ENCODE data around the gene C19orf67.

C19orf67 gene

DNA sequence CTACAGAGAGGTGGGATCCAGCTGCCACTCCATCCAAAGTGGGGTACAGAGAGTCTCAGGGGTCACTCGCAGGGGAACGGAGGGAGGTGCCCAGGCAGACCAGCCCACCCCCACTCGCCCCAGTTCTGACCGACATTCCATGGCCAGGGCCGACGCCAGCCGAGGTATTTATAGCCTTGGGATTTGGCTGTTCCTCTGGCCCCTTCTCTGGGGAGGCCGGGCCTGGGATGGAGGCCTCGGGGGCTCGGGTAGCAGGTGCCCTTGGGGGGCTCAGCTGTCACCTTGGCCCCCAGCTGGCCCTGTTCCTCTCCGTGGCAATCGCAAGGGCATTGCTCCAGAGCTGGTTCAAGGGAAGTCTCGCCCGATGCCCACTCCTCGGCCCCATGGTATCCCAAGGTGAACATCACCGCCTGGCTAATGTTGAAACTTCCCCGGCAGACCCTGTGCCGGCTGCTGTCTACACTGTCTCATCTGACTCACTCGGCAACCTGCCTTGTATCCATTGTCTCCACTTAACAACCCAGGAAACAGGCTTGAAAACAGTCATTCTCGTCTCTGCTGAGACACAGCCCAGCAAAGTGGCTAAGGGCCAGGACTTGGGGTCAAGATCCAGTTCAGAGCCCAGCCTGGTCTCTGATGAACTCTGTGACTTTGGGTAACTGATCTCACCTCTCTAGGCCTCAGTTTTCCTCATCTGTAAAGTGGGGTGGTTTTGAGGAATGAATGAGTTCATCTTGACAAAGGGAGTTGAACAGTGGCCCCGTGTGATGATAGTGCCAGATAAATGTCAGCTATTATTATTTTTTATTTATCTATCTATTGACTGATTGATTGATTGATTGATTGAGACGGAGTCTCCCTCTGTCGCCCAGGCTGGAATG is 22.2 kb upstream of the C19orf67 start:
- DNase-seq (ENCODE audit: low read depth, low spot score) = no peak

DNA sequence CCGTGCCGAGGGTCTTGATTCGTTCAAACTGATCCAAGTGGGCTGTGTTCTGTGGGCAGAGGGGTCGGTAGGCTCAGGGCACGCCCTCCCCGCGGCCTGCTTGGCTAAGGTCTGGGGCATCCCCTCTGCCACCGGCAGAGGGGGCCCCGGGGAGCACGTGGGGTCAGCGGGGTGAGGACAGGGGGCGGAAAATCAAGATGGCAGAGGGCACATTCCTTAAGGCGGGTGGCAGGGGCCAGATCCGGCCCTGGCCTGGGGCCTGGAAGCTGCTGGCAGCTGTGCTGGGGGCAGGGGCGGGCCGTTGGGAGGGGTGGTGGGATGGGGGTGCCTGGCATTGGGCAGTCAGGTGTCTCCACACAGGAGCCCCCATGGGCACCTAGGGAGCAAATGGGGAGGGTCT is 21.3 kb upstream of the C19orf67 start:
- no peak for DNase-seq (ENCODE audit: low read depth, low spot score)

DNA sequence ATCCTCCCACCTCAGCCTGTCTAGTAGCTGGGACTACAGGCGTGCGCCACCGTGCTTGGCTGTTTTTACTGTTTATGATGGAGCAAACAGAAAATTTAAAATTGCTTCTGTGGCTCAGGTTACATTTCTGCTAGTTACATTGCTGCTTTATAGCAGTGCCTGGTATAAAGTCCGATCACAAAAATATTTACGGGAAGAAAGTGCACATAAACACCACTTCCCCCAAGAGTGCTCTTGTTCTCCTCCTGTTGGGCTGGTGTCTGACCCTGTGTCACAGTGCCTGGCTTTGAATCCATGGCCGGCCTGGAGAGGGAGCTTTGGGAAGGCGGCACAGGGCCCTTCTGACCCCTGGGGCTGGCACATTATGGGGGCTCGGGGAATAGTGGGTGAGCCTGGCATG is 20.1 kb upstream of the C19orf67 start:
- no peak for DNase-seq (ENCODE audit: low read depth, low spot score)

- no peak for DNase-seq (ENCODE audit: low read depth, low spot score)
Observed at GRCh38 chr19:14103310-14103709, 17.7 kb upstream of the C19orf67 start.

- no peak for DNase-seq (ENCODE audit: low read depth, low spot score)
Observed at GRCh38 chr19:14102756-14103155, 17.2 kb upstream of the C19orf67 start.

DNA sequence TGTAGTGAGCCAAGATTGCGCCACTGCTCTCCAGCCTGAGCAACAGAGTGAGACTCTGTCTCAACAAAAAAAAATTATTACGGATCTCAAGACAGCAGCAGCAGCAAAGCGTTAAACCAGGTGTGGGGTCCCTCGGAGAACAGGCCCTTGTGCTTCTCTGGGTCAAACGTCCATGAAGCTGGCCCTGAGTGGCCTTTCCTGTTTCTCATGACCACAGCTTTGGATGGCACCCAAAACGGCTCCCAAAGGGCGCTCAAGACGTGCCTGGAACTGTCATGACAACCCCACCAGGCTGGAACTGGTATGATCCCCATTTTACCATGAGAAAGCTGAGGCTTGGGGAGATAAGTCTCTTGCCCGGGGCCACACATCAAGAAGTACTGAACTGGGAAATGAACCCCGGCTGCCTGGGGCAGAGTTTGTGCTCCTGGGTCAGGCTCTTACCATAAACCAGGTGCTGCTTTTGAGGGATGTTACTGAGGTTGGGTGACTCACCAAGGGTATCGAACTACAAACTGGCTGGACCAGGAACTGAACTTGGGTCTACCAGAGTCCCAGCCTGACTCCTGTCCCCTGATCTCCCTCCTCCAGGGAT is 16.6 kb upstream of the C19orf67 start:
- DNase-seq (ENCODE audit: low read depth, low spot score) = no peak

DNA sequence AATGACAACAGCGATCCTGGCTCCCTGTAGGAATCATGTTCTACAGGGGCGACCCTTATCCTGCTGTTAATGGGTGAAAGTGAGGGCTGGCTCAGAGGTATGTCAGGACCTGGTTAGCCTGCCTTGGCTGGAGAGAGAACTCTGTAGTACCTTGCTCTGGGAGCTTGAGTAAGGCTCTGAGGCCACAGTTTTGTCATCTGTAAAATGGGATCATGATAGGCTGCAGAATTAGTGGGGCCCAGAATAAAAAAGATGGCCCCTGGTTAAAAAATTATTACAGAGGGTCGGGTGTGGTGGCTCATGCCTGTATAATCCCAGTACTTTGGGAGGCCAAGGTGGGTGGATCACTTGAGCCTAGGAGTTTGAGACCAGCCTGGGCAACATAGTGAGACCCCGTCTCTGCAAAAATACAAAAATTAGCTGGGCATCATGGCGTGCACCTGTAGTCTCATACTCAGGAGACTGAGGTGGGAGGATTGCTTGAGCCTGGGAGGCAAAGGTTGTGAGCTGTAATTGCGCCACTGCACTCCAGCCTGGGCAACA is 15.5 kb upstream of the C19orf67 start:
- no peak for DNase-seq (ENCODE audit: low read depth, low spot score)

- DNase-seq (ENCODE audit: low read depth, low spot score) = no peak
Observed at GRCh38 chr19:14097532-14098151, 12.1 kb upstream of the C19orf67 start.

DNA sequence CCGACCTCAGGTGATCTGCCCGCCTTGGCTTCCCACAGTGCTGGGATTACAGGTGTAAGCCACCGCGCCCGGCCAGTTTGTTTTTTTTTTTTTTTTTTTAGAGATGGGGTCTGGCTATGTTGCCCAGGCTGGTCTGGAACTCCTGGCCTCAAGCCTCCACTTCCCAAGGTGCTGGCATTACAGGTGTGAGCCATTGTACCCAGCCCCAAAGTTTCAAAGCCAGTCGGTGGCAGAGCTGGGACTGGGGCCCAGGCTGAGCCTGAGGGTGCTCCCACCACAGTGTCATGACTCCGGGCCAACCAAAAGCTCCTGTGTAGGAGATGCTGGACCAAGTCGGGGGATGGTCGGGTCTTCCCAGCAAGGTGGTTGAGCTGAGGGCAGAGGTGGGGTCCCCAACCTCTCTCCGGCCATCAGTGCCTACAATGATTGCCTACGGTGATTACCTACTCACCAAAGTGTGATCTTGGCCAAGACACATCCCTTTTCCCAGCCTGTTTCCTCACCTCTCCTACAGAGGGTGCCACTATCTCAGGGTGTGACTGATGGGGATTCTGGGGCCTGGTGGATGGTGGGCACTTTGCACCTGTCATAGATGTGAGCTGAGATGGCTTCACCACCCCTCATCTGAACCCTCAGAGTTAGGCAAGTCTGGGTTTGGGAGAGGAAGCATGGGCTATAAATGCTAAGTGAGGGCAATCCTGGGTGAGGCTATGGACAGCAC is 10.8 kb upstream of the C19orf67 start:
- no peak for DNase-seq (ENCODE audit: low read depth, low spot score)

GRCh38 chr19:14094854-14095253 is 9.3 kb upstream of the C19orf67 start:
- DNase-seq (ENCODE audit: low read depth, low spot score) = no peak

GRCh38 chr19:14093117-14093823 is 7.7 kb upstream of the C19orf67 start:
- no peak for DNase-seq (ENCODE audit: low read depth, low spot score)

GRCh38 chr19:14091813-14092462 is 6.4 kb upstream of the C19orf67 start:
- DNase-seq (ENCODE audit: low read depth, low spot score) = no peak

GRCh38 chr19:14091081-14091812 is 5.7 kb upstream of the C19orf67 start:
- no peak for DNase-seq (ENCODE audit: low read depth, low spot score)

DNA sequence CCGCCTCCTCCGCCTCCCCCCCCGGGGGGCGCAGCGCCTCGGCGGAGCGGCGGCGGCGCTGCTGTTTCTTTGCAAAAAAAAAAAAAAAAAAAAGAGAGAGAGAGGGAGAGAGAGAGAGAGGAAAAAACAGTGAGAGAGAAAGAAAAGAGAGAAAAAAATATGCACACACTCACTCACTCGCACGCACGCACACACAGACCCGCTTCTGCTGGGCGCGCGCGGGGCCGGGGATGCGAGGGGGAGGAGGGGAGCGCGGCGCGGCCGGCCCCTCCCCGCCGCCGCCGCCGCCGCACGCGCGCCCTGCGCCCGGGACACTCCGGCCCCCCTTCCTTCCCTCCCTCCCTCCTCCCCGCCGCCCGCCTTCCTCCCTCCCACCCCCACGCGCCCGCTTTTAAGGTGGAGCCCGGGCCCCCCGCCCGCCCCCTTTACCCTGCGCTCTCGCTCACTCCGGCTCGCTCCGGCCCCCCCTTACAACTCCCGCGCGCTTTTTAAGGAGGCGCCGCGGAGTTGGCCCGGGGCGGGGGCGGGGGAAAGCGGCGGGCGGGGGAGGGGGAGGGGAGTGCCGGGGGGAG is 5.0 kb upstream of the C19orf67 start, which contains the start of gene SAMD1:
SAMD1 (minus strand) TSS at position 243 of the 572 bp plus-strand sequence.
- peak; percentile 66 for DNase-seq (ENCODE audit: low read depth, low spot score)

- no peak for DNase-seq (ENCODE audit: low read depth, low spot score)
Observed at GRCh38 chr19:14089662-14090508, 4.3 kb upstream of the C19orf67 start.

- DNase-seq (ENCODE audit: low read depth, low spot score) = no peak
Observed at GRCh38 chr19:14089412-14089661, 3.8 kb upstream of the C19orf67 start.

GRCh38 chr19:14088634-14089411 is 3.2 kb upstream of the C19orf67 start:
- no peak for DNase-seq (ENCODE audit: low read depth, low spot score)

DNA sequence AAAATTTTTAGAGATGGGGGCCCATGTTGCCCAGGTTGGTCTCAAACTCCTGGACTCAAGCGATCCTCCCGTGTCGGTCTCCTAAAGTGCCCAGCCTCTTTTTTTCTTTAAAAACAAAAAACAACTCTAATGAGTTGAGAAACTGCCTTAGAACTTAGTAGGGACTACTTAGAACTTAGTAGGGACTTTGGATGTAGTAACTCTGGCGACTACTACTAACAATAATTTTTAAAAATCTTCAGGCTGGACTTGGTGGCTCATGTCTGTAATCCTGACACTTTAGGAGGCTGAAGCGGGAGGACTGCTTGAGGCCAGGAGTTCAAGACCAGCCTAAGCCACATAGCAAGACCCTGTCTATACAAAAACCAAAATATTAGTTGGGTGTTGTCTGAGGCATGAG is 515 bp upstream of the C19orf67 start:
- DNase-seq (ENCODE audit: low read depth, low spot score) = no peak
